Upper lobe of right lung (tissue), 1 donor: ENCODE results near the gene UBE2H. TPM values are rescaled to one million over a fixed set of nuclear protein-coding genes. Genes with fewer than 3 reads are reported as not detected.
"Not testable (repeated sequence)": the region's sequence is repeated elsewhere in the genome, so short reads cannot be mapped to it uniquely, and the experiment has no call there.

Experiments
- ATAC-seq: fragments of 200-7000 bp; cut with Tn5 transposase; one replicate; pipeline ENCODE4 v1.9.1; 2020; ENCODE audit warnings: mild to moderate bottlenecking, moderate library complexity
- DNase-seq: peaks from one replicate; pipeline ENCODE4 v3.0.0-alpha.2; 2020
- H3K27ac ChIP-seq: fragments of 200-600 bp; one replicate; pipeline ENCODE4 v1.8.0; 2022
- H3K27me3 ChIP-seq: fragments of 200-600 bp; one replicate; pipeline ENCODE4 v1.8.0; 2022; ENCODE audit warnings: mild to moderate bottlenecking
- H3K36me3 ChIP-seq: fragments of 200-600 bp; one replicate; pipeline ENCODE4 v1.8.0; 2022
- H3K4me1 ChIP-seq: fragments of 200-600 bp; one replicate; pipeline ENCODE4 v1.8.0; 2022
- H3K4me3 ChIP-seq: fragments of 200-600 bp; one replicate; pipeline ENCODE4 v1.8.0; 2022; ENCODE audit warnings: mild to moderate bottlenecking
- H3K9me3 ChIP-seq: fragments of 200-600 bp; one replicate; pipeline ENCODE4 v1.8.0; 2022
- CTCF ChIP-seq: fragments of 200-600 bp; IDR thresholded peaks from one replicate; pipeline ENCODE4 v1.8.0; 2022; ENCODE audit warnings: antibody characterized with exemption
- intact Hi-C: fragments of 100-400 bp; cut with DNase I; formaldehyde crosslinking; loops from one replicate; pipeline ENCODE4 v1.11.0; 2022
- total RNA-seq: library from RNA; stranded (reverse); fragmentation: NEBNext Ultra II Directional; extraction: Animal tissue kit (Norgen Biotek cat#: 25700); gene quantifications from one replicate; pipeline ENCODE4 v1.2.1, GENCODE V29; 2021
- donor health status: DM: no; HTN: yes; CAD: no; lungs with severe emphysema.

UBE2H gene
- total RNA-seq, 1 donor from 2014 or later = 69.1 TPM

- DNase-seq (no peak), ATAC-seq (no peak)
- Histone ChIP-seq H3K27ac (no peak overlapping the region), H3K27me3 (no peaks in the 10 kb centered on the region), H3K4me1 (peaks cover 23% of the 10 kb centered on the region), H3K36me3 (no peaks in the 10 kb centered on the region), H3K4me3 (no peak overlapping the region), H3K9me3 (no peaks in the 10 kb centered on the region)
- TF ChIP-seq CTCF = no peak
- intact Hi-C loops = loop anchor here (10.0 kb wide), 1 partner anchor 163 kb away; no protein-coding TSS in a partner anchor
Measured at GRCh38 chr7:129827467-129827990, 125.2 kb downstream of the UBE2H start.

- H3K27ac ChIP-seq, H3K9me3 ChIP-seq, H3K36me3 ChIP-seq, H3K27me3 ChIP-seq, H3K4me3 ChIP-seq, DNase-seq, ATAC-seq: not testable (repeated sequence)
- intact Hi-C loops = loop anchor here (10.0 kb wide), 1 partner anchor 162 kb away; no protein-coding TSS in a partner anchor
- H3K4me1 ChIP-seq = peaks cover 23% of the 10 kb centered on the region
Measured at GRCh38 chr7:129826895-129827294, 125.9 kb downstream of the UBE2H start.

DNA sequence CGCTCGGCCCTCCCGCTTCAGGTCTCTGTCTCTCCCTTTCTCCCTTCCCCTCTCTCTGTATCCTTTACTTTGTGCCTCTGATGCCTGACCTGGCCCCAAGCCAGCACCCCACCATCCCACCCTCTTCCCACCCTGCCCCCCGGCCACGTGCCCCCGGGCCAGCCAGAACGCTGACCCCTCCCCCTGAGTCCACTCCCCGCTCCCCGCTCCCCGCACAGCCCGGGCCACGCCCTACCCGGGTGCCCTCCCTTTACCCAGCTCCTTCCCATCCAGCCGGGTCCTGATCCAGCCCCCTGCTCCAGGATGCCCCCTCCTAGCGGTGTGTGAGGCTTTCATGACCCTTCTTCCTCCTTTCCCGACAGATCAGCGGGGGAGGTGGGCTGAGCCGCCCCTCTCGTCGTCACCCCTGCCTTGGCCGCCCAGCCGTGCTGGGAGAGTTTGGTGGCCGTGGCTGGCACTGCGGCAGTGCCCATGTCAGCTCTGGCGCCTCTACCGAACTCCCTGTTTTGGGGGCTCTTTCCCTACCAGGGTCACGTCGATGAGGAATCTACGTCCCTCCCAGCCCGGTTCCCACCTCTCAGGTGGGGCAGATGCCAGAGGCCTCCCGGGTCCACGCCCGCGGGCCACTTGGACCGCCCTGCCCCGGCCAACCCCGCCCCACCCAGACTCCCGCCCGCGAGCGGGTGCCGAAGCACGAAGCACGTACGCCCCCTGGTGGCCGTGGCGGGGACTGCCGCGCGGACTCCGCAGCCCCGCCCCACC is 127.4 kb downstream of the UBE2H start:
- peak overlapping the region; percentile 20 for H3K27ac ChIP-seq

DNA sequence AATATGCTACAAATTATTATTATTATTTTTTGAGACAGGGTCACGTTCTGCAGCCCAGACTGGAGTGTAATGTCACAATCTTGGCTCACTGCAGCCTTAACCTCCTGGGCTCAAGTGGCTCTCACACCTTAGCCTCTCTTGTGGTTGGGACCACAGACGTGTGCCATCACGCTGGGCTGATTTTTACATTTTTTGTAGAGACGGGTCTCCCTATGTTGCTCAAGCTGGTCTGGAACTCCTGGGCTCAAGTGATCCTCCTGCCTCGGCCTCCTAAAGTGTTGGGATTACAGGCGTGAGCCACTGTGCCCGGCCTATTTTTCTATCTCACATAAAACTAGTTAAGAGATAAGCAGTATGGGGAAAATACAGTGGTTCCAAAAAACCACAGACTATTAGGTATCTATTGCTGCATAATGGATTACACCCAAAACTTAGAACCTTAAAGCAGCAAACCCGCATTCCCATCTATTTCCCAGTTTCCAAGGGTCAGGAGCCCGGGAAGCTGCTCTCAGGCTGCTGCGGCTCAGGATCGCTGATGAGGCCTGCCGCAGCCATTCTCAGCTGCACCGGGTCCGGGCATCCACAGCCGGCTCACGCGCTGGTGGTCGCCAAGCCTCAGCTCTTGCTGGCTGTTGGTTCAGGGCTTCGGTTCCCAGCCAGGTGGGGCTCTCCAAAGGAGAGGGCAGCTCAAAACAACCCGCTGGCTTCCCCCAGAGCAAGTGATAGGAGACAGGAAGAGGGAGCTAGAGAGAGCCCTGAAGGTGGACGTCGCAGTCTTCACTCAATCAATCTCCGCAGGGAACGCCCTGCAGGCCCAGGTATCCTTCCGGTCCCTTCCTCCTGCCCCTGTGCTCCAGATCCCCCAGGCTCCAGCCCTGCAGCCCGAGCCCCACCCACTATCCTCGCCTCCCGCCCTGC is 128.2 kb downstream of the UBE2H start:
- ATAC-seq (peak; percentile 49), DNase-seq (no peak)
- peak; percentile 25 for TF ChIP-seq CTCF
- H3K36me3 ChIP-seq = no peaks in the 10 kb centered on the region
- peak overlapping the region; percentile 58 for H3K4me3 ChIP-seq
- intact Hi-C loops = loop anchor here (10.0 kb wide), 1 partner anchor 160 kb away; no protein-coding TSS in a partner anchor
- peaks cover 9% of the 10 kb centered on the region for H3K4me1 ChIP-seq
- H3K9me3 ChIP-seq = no peaks in the 10 kb centered on the region
- peak overlapping the region; percentile 20 for H3K27ac ChIP-seq
- H3K27me3 ChIP-seq = no peaks in the 10 kb centered on the region

More for the DNA sequence above, 127.4 kb downstream of the UBE2H start:
- Histone ChIP-seq H3K27me3 (no peaks in the 10 kb centered on the region), H3K36me3 (no peaks in the 10 kb centered on the region), H3K4me1 (peaks cover 17% of the 10 kb centered on the region), H3K4me3 (peak overlapping the region; percentile 58), H3K9me3 (no peaks in the 10 kb centered on the region)
- intact Hi-C loops = loop anchor here (10.0 kb wide), 1 partner anchor 161 kb away; no protein-coding TSS in a partner anchor
- DNase-seq = peak; percentile 95
- TF ChIP-seq CTCF = peak; percentile 98
- peak; percentile 94 for ATAC-seq

DNA sequence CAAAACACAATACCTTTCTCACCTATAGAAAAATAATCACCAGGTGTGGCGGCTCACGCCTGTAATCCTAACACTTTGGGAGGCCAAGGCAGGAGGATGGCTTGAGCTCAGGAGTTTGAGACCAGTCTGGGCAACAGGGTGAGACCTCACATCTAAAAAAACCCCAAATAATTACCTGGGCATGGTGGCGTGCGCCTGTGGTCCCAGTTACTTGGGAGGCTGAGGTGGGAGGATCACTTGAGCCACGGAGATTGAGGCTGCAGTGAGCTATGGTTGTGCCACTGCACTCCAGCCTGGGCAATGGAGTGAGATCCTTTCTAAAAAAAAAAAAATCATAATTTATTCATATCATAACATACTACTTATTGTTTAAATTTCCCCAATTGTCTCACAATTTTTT is 129.6 kb downstream of the UBE2H start:
- intact Hi-C loops = loop anchor here (10.0 kb wide), 1 partner anchor 158 kb away; no protein-coding TSS in a partner anchor
- not testable (repeated sequence) for H3K27me3 ChIP-seq, H3K36me3 ChIP-seq, H3K4me1 ChIP-seq, H3K9me3 ChIP-seq, H3K27ac ChIP-seq, DNase-seq, ATAC-seq, H3K4me3 ChIP-seq

GRCh38 chr7:129821476-129821875 is 131.3 kb downstream of the UBE2H start:
- no peak for ATAC-seq
- TF ChIP-seq CTCF = no peak
- H3K27me3 ChIP-seq = no peaks in the 10 kb centered on the region
- H3K9me3 ChIP-seq = no peaks in the 10 kb centered on the region
- peaks cover 8% of the 10 kb centered on the region for H3K4me1 ChIP-seq
- no peak for DNase-seq
- no peak overlapping the region for H3K27ac ChIP-seq
- intact Hi-C loops = loop anchor here (10.0 kb wide), 1 partner anchor 157 kb away; no protein-coding TSS in a partner anchor
- H3K36me3 ChIP-seq = no peaks in the 10 kb centered on the region
- no peak overlapping the region for H3K4me3 ChIP-seq
